Measurements from ENCODE around the gene AURKA. TPM values are rescaled to one million over a fixed set of nuclear protein-coding genes. Genes with fewer than 3 reads are reported as not detected.

The AURKA gene
- total RNA-seq, 1 donor from 2014 or later: 14.3 TPM

GRCh38 chr20:56428410-56428809 lies 36.4 kb upstream of the AURKA start:
- Mint-ChIP-seq H3K27me3 (ENCODE audit: unreplicated experiment) (peaks cover 5% of the 10 kb centered on the region), H3K36me3 (ENCODE audit: low read depth, unreplicated experiment) (peaks cover 4% of the 10 kb centered on the region), H3K9me3 (ENCODE audit: unreplicated experiment) (no peaks in the 10 kb centered on the region), H3K4me1 (ENCODE audit: unreplicated experiment) (peaks cover 16% of the 10 kb centered on the region), H3K4me3 (ENCODE audit: unreplicated experiment) (no peak overlapping the region), H3K27ac (ENCODE audit: unreplicated experiment) (no peak overlapping the region)
- no peak for TF ChIP-seq CTCF (IDR thresholded peaks at IDR 0.05; ENCODE audit: unreplicated experiment)
- no peak for DNase-seq (ENCODE audit: low spot score)

- no peak for DNase-seq (ENCODE audit: low spot score)
- no peaks in the 10 kb centered on the region for H3K9me3 Mint-ChIP-seq (ENCODE audit: unreplicated experiment)
- H3K36me3 Mint-ChIP-seq (ENCODE audit: low read depth, unreplicated experiment): peaks cover 4% of the 10 kb centered on the region
- no peak overlapping the region for H3K27ac Mint-ChIP-seq (ENCODE audit: unreplicated experiment)
- H3K4me3 Mint-ChIP-seq (ENCODE audit: unreplicated experiment): no peak overlapping the region
- TF ChIP-seq CTCF (IDR thresholded peaks at IDR 0.05; ENCODE audit: unreplicated experiment): no peak
- H3K27me3 Mint-ChIP-seq (ENCODE audit: unreplicated experiment): peaks cover 3% of the 10 kb centered on the region
- peaks cover 17% of the 10 kb centered on the region for H3K4me1 Mint-ChIP-seq (ENCODE audit: unreplicated experiment)
Observed at GRCh38 chr20:56427797-56428196, 35.8 kb upstream of the AURKA start.

- H3K4me3 Mint-ChIP-seq (ENCODE audit: unreplicated experiment): no peak overlapping the region
- peaks cover 3% of the 10 kb centered on the region for H3K27me3 Mint-ChIP-seq (ENCODE audit: unreplicated experiment)
- H3K36me3 Mint-ChIP-seq (ENCODE audit: low read depth, unreplicated experiment): peaks cover 4% of the 10 kb centered on the region
- H3K9me3 Mint-ChIP-seq (ENCODE audit: unreplicated experiment): no peaks in the 10 kb centered on the region
- H3K4me1 Mint-ChIP-seq (ENCODE audit: unreplicated experiment): peaks cover 25% of the 10 kb centered on the region
- no peak for TF ChIP-seq CTCF (IDR thresholded peaks at IDR 0.05; ENCODE audit: unreplicated experiment)
- no peak overlapping the region for H3K27ac Mint-ChIP-seq (ENCODE audit: unreplicated experiment)
- DNase-seq (ENCODE audit: low spot score): no peak
Observed at GRCh38 chr20:56426926-56427325, 34.9 kb upstream of the AURKA start.

GRCh38 chr20:56426026-56426425 lies 34.0 kb upstream of the AURKA start:
- no peak for DNase-seq (ENCODE audit: low spot score)
- peaks cover 4% of the 10 kb centered on the region for H3K36me3 Mint-ChIP-seq (ENCODE audit: low read depth, unreplicated experiment)
- no peak for TF ChIP-seq CTCF (IDR thresholded peaks at IDR 0.05; ENCODE audit: unreplicated experiment)
- H3K27ac Mint-ChIP-seq (ENCODE audit: unreplicated experiment): no peak overlapping the region
- H3K9me3 Mint-ChIP-seq (ENCODE audit: unreplicated experiment): no peaks in the 10 kb centered on the region
- peaks cover 32% of the 10 kb centered on the region for H3K4me1 Mint-ChIP-seq (ENCODE audit: unreplicated experiment)
- peaks cover 3% of the 10 kb centered on the region for H3K27me3 Mint-ChIP-seq (ENCODE audit: unreplicated experiment)
- H3K4me3 Mint-ChIP-seq (ENCODE audit: unreplicated experiment): no peak overlapping the region

- Mint-ChIP-seq H3K27me3 (ENCODE audit: unreplicated experiment) (peaks cover 3% of the 10 kb centered on the region), H3K36me3 (ENCODE audit: low read depth, unreplicated experiment) (peaks cover 4% of the 10 kb centered on the region), H3K9me3 (ENCODE audit: unreplicated experiment) (no peaks in the 10 kb centered on the region), H3K4me1 (ENCODE audit: unreplicated experiment) (peaks cover 35% of the 10 kb centered on the region), H3K27ac (ENCODE audit: unreplicated experiment) (no peak overlapping the region), H3K4me3 (ENCODE audit: unreplicated experiment) (no peak overlapping the region)
- no peak for DNase-seq (ENCODE audit: low spot score)
- TF ChIP-seq CTCF (IDR thresholded peaks at IDR 0.05; ENCODE audit: unreplicated experiment): no peak
Observed at GRCh38 chr20:56424931-56425330, 32.9 kb upstream of the AURKA start.

Measured in endothelial cell (in vitro differentiated cells).